Activated effector memory CD4-positive, alpha-beta T cell treated with anti-CD3 and anti-CD28 coated beads, Interleukin-2, amount 50 U/mL, for 16 hours (primary cell): ENCODE measurements around the gene DDX18.
"Not testable (repeated sequence)": the region's sequence is repeated elsewhere in the genome, so short reads cannot be mapped to it uniquely, and the experiment has no call there.

Experiments used
- DNase-seq: peaks from one replicate; pipeline ENCODE4 v3.0.0-alpha.2; 2020

DDX18 gene

GRCh38 chr2:117814417-117815264 lies at the start of gene DDX18:
TSS of gene DDX18 (plus strand) at chr2:117814691. CDS start at chr2:117814778, 87 bp downstream.
- DNase-seq: peak; percentile 99

- no peak for DNase-seq
These were observed 43.8 kb upstream of the DDX18 start for GRCh38 chr2:117770730-117771129.

GRCh38 chr2:117771969-117772630 lies 42.4 kb upstream of the DDX18 start:
- DNase-seq: no peak

GRCh38 chr2:117774716-117775115 lies 39.8 kb upstream of the DDX18 start:
- DNase-seq: no peak

- DNase-seq: no peak
These were observed 38.7 kb upstream of the DDX18 start for GRCh38 chr2:117775703-117776219.

- DNase-seq: no peak
These were observed 37.6 kb upstream of the DDX18 start for GRCh38 chr2:117776888-117777287.

- DNase-seq: no peak
These were observed 28.8 kb upstream of the DDX18 start for GRCh38 chr2:117785740-117786139.

GRCh38 chr2:117786520-117786919 lies 28.0 kb upstream of the DDX18 start:
- DNase-seq: no peak

GRCh38 chr2:117789505-117789904 lies 25.0 kb upstream of the DDX18 start:
- DNase-seq: no peak

- DNase-seq: no peak
These were observed 19.8 kb upstream of the DDX18 start for GRCh38 chr2:117794668-117795067.

- DNase-seq: no peak
These were observed 12.7 kb upstream of the DDX18 start for GRCh38 chr2:117801826-117802225.

GRCh38 chr2:117803644-117804325 lies 10.7 kb upstream of the DDX18 start:
- DNase-seq: not testable (repeated sequence)

GRCh38 chr2:117812443-117812842 lies 2.0 kb upstream of the DDX18 start:
- DNase-seq: no peak

- DNase-seq: no peak
These were observed 1.5 kb downstream of the DDX18 start for GRCh38 chr2:117815946-117816345.

- no peak for DNase-seq
These were observed 4.4 kb downstream of the DDX18 start for GRCh38 chr2:117818921-117819320.

- DNase-seq: no peak
These were observed 6.0 kb downstream of the DDX18 start for GRCh38 chr2:117820444-117820843.

GRCh38 chr2:117825437-117825836 lies 10.9 kb downstream of the DDX18 start:
- DNase-seq: no peak

GRCh38 chr2:117827464-117827863 lies 13.0 kb downstream of the DDX18 start:
- not testable (repeated sequence) for DNase-seq

- DNase-seq: no peak
These were observed 14.4 kb downstream of the DDX18 start for GRCh38 chr2:117828870-117829269.

GRCh38 chr2:117832332-117832731 lies 17.8 kb downstream of the DDX18 start:
- DNase-seq: no peak

- no peak for DNase-seq
These were observed 18.6 kb downstream of the DDX18 start for GRCh38 chr2:117832905-117833613.

- DNase-seq: no peak
These were observed 19.4 kb downstream of the DDX18 start for GRCh38 chr2:117833911-117834310.

- no peak for DNase-seq
These were observed 20.5 kb downstream of the DDX18 start for GRCh38 chr2:117834992-117835391.
